NT2/D1 (cell line): ENCODE measurements around the gene C17orf75.

Source experiments
- YY1 ChIP-seq: IDR thresholded peaks from 2 replicates; pipeline ENCODE4 v1.6.1; 2011; ENCODE audit not compliant: insufficient read length, insufficient read depth
- ZNF274 ChIP-seq: IDR thresholded peaks from 2 replicates; pipeline ENCODE4 v1.6.1; 2011; ENCODE audit warnings: mild to moderate bottlenecking, low read depth, low read length

GRCh38 chr17:32356750-32357149 is 14.8 kb upstream of the C17orf75 start:
- TF ChIP-seq YY1 (no peak), ZNF274 (no peak)
